HepG2 (cell line): ENCODE results near the gene LASP1. TPM values are rescaled to one million over a fixed set of nuclear protein-coding genes. Genes with fewer than 3 reads are reported as not detected.
A peak's percentile ranks its signal among the peaks of the same experiment; 100 is the strongest.

Source experiments
- ATAC-seq: fragments of 200-7000 bp; cut with Tn5 transposase; 3 replicates; pipeline ENCODE4 v1.9.1; 2020; ENCODE audit warnings: mild to moderate bottlenecking, moderate library complexity
- BruUV-seq: library from RNA; stranded (reverse); fragments of 400-500 nt; replicated peaks from 2 replicates; lab custom pipeline; 2021; lab: Mats Ljungman, UMichigan
- CTCF ChIA-PET: fragments of 300-600 bp; formaldehyde crosslinking; extraction: SDS; loops from one replicate; lab custom pipeline; 2021; ENCODE audit warnings: low total read pairs, inconsistent platforms, low intra/inter-chr PET ratio; lab: Yijun Ruan, JAX
- POLR2A ChIA-PET: fragments of 350-600 bp; sonication (Branson Sonifier 250); formaldehyde crosslinking; loops from one replicate; lab custom pipeline; 2020; ENCODE audit warnings: antibody characterized with exemption, inconsistent platforms; lab: Yijun Ruan, JAX
- DNase-seq: peaks from one replicate; pipeline ENCODE4 v3.0.0-alpha.2; 2015; ENCODE audit warnings: low spot score
- FAIRE-seq: peaks from 3 replicates; lab custom pipeline; 2011; peaks lifted over from hg19 to GRCh38; lab: Jason Lieb, UNC
- H2AFZ ChIP-seq: one replicate; pipeline ENCODE4 v1.6.1; 2011; ENCODE audit warnings: low read length, inconsistent platforms
- H3K27ac ChIP-seq: fragments of 300-600 bp; 3 replicates; pipeline ENCODE4 v1.8.0; 2011; ENCODE audit warnings: mixed run types, mild to moderate bottlenecking, mixed read lengths, low read length, inconsistent platforms; ENCODE audit not compliant: insufficient read depth; ENCODE audit errors: extremely low read length
- H3K27me3 ChIP-seq, 2 experiments: fragments of 200-600 bp in 1 of 2; 2 replicates in 1 of 2; 3 replicates in 1 of 2; pipeline versions ENCODE4 v1.6.0 to v1.8.0; 2011; ENCODE audit warnings: low read length in 2 of 2, mild to moderate bottlenecking in 2 of 2, moderate library complexity in 2 of 2, inconsistent platforms in 1 of 2; ENCODE audit not compliant: insufficient read depth in 2 of 2, control insufficient read depth in 1 of 2
- H3K36me3 ChIP-seq, 2 experiments: fragments of 200-600 bp in 1 of 2; replicated peaks in 1 of 2; 2 replicates in 1 of 2; 3 replicates in 1 of 2; pipeline versions ENCODE4 v1.5.1 to v1.8.0; 2011; ENCODE audit warnings: low read length in 2 of 2, inconsistent platforms in 1 of 2; ENCODE audit not compliant: insufficient read depth in 2 of 2, control insufficient read depth in 1 of 2
- H3K4me1 ChIP-seq: 2 replicates; pipeline ENCODE4 v1.5.1; 2012; ENCODE audit warnings: low read length, inconsistent platforms; ENCODE audit not compliant: insufficient read depth
- H3K4me2 ChIP-seq: 2 replicates; pipeline ENCODE4 v1.6.0; 2011; ENCODE audit warnings: low read depth, low read length, inconsistent platforms
- H3K4me3 ChIP-seq, 3 experiments: fragments of 200-600 bp in 1 of 3; sonication (generic), shearing (Covaris generic) in 1 of 3; replicated peaks in 1 of 3; 2 replicates each; pipeline ENCODE4 v1.5.1; 2011 to 2016; ENCODE audit warnings: low read length in 3 of 3, inconsistent platforms in 2 of 3, low read depth in 2 of 3, mild to moderate bottlenecking in 2 of 3, control low read depth in 1 of 3, mixed read lengths in 1 of 3; ENCODE audit not compliant: insufficient read depth in 1 of 3
- H3K79me2 ChIP-seq: one replicate; pipeline ENCODE4 v1.6.1; 2011; ENCODE audit warnings: low read length, inconsistent platforms; ENCODE audit not compliant: insufficient read depth
- H3K9ac ChIP-seq: 2 replicates; pipeline ENCODE4 v1.6.0; 2011; ENCODE audit warnings: mild to moderate bottlenecking, low read depth, low read length, inconsistent platforms; ENCODE audit not compliant: insufficient read depth
- H3K9me3 ChIP-seq: 2 replicates; pipeline ENCODE4 v1.5.1; 2012; ENCODE audit warnings: mild to moderate bottlenecking, low read length
- H4K20me1 ChIP-seq: 2 replicates; pipeline ENCODE4 v1.6.0; 2011; ENCODE audit warnings: inconsistent platforms, mild to moderate bottlenecking, low read length, moderate library complexity; ENCODE audit not compliant: insufficient read depth
- MBD4 ChIP-seq: IDR thresholded peaks from 2 replicates; pipeline ENCODE4 v1.6.1; 2012; ENCODE audit warnings: low read length, inconsistent platforms, borderline replicate concordance
- NFKB2 ChIP-seq: sonication (generic); formaldehyde crosslinking; IDR thresholded peaks from 2 replicates; pipeline ENCODE4 v1.4.0; 2020; ENCODE audit warnings: missing genetic modification reagents, borderline replicate concordance
- POLR2A ChIP-seq, 2 experiments: IDR thresholded peaks; 2 replicates each; pipeline ENCODE4 v1.6.1; 2011; ENCODE audit warnings: low read depth in 2 of 2, low read length in 2 of 2, mild to moderate bottlenecking in 1 of 2, moderate library complexity in 1 of 2; ENCODE audit not compliant: insufficient read depth in 1 of 2
- POLR2G ChIP-seq: fragments of 200-400 bp; formaldehyde crosslinking; IDR thresholded peaks from 2 replicates; pipeline ENCODE4 v1.6.1; 2018; ENCODE audit warnings: mild to moderate bottlenecking, low read depth, low read length, moderate library complexity
- SAFB2 ChIP-seq: sonication (generic); formaldehyde crosslinking; IDR thresholded peaks from 2 replicates; pipeline ENCODE4 v1.5.1; 2020; ENCODE audit warnings: missing genetic modification reagents, low read depth, mild to moderate bottlenecking, borderline replicate concordance
- SIN3A ChIP-seq: IDR thresholded peaks from 2 replicates; pipeline ENCODE4 v1.6.1; 2011; ENCODE audit warnings: low read depth, mild to moderate bottlenecking, control low read depth, low read length, borderline replicate concordance
- ZBTB7B ChIP-seq: sonication (generic); formaldehyde crosslinking; IDR thresholded peaks from 2 replicates; pipeline ENCODE4 v1.4.0; 2020; ENCODE audit warnings: missing genetic modification reagents
- ZNF138 ChIP-seq: sonication (generic); formaldehyde crosslinking; IDR thresholded peaks from 2 replicates; pipeline ENCODE4 v1.5.0; 2020; ENCODE audit warnings: mild to moderate bottlenecking, low read depth, missing genetic modification reagents
- ZNF484 ChIP-seq: sonication (generic); formaldehyde crosslinking; IDR thresholded peaks from 2 replicates; pipeline ENCODE4 v1.5.1; 2020; ENCODE audit warnings: mild to moderate bottlenecking, low read depth, missing genetic modification reagents, borderline replicate concordance
- ZNF510 ChIP-seq: sonication (generic); formaldehyde crosslinking; IDR thresholded peaks from 2 replicates; pipeline ENCODE4 v1.4.0; 2020; ENCODE audit warnings: low read depth, mild to moderate bottlenecking, missing genetic modification reagents
- ZSCAN9 ChIP-seq: IDR thresholded peaks from 2 replicates; pipeline ENCODE4 v1.6.1; 2016; ENCODE audit warnings: borderline replicate concordance
- WGBS: methylation state at CpG from one replicate; pipeline ENCODE4 v1.1.6; 2017; ENCODE audit warnings: low lambda C conversion rate; 5-methylcytosine and 5-hydroxymethylcytosine counted together
- in situ Hi-C: cut with HindIII; loops from 2 replicates; pipeline ENCODE4 v1.10.0; 2017; ENCODE audit warnings: low pct_unique_long_range_greater_than_20kb; ENCODE audit not compliant: extremely low pct_ligation_motif_present
- intact Hi-C: fragments of 100-400 bp; cut with micrococcal nuclease; formaldehyde crosslinking; loops from one replicate; pipeline ENCODE4 v1.10.0; 2022; ENCODE audit not compliant: unreplicated experiment
- polyA plus RNA-seq, 8 experiments: library from polyadenylated mRNA; depleted of rRNA in 3 of 8; stranded (reverse) in 7 of 8; unstranded in 1 of 8; fragments of >200 nt; fragmentation: Illumina TruSeq in 4 of 8; extraction: Trizol in 4 of 8; gene quantifications; 2 replicates each; pipeline versions ENCODE4 v1.2.1 to v1.2.3, GENCODE V29; 2011 to 2016; ENCODE audit warnings: low read depth in 4 of 8, missing spikeins in 1 of 8, mixed read lengths in 1 of 8; ENCODE audit not compliant: insufficient read depth in 1 of 8
- total RNA-seq, 5 experiments: library from RNA; depleted of rRNA; stranded (reverse); fragments of >200 nt; fragmentation: Illumina TruSeq; extraction: Trizol; gene quantifications; 2 replicates each; pipeline ENCODE4 v1.2.3, GENCODE V29; 2016; ENCODE audit warnings: low read depth in 1 of 5
- TF ChIP-seq, protein P1 (sequence below): sonication (generic); formaldehyde crosslinking; IDR thresholded peaks from 2 replicates; pipeline ENCODE4 v1.8.1; 2022; ENCODE audit warnings: mild to moderate bottlenecking, missing genetic modification reagents
- TF ChIP-seq, protein P2 (sequence below): fragments of 450-650 bp; IDR thresholded peaks from 2 replicates; pipeline ENCODE4 v1.6.1; 2017
- TF ChIP-seq, protein P3 (sequence below): sonication (generic); formaldehyde crosslinking; IDR thresholded peaks from 2 replicates; pipeline ENCODE4 v1.5.1; 2020; ENCODE audit warnings: mild to moderate bottlenecking, missing genetic modification reagents, moderate library complexity

Gene LASP1
- total and polyA plus RNA-seq, 2 of the 13 experiments (the other 11 are each of a cell fraction or from before 2014, with no cell fraction given): 70.1 to 97.0 TPM

DNA sequence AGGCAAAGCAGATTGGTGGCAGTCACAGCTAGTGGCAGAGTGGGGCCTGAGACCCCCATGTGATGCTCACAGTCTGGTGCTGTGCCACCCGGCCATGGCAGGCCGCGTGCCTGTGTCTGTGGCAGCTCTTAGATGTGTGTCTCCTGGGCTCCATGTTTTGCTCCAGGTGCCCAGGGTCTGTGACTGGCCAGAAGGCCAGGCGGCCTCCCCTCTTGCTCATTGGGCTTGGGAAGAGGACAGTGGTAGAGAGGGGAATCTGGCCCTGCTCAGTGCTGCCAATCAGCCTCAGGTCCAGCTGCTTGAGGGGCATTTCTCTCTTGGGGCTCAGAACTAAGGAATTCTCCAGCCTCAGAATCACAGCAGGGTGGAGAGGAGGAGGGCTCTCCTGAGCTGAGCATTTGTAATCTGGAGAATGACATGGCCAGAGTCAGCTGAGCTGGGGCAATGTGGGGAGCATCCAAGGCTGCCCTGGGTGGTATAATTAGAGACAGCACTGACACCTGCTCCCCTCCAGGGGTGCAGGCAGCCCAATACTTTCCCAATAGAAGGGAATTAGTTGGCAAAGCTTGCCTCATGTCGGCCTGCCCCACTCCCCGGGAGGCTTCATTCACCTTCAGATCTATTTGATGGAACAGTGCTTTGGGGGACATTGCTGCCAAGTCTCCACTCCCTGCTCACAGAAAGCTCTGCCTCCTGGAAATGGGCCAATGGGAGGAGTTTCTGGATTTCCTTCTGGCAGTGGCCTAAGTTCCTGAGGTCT is 52.9 kb downstream of the LASP1 start:
- Histone ChIP-seq H2AFZ (no peak overlapping the region), H3K4me2 (no peak overlapping the region), H3K27me3 (no peaks in the 10 kb centered on the region), H3K4me3 (no peak overlapping the region), H3K36me3 (peaks cover 12 to 25% of the 10 kb centered on the region in 2 experiments), H3K4me1 (peaks cover 18% of the 10 kb centered on the region), H4K20me1 (no peaks in the 10 kb centered on the region; the same call in 1 of the 2 replicates), H3K79me2 (no peaks in the 10 kb centered on the region), H3K9ac (no peak overlapping the region), H3K9me3 (no peaks in the 10 kb centered on the region), H3K27ac (no peak overlapping the region)
- no peak for FAIRE-seq
- WGBS: 49% methylated on average over 5 of the region's 6 CpGs
- ChIA-PET POLR2A (interaction anchor here (1.1 to 4.6 kb wide), 4 partner anchors 8 to 69 kb away, joined by 3 to 35 read pairs (median 4); partner anchors contain the start of genes LASP1 and RPL23), CTCF (no interaction called here)
- intact Hi-C loops (no loop called here), in situ Hi-C loops (no loop called here)
- no TSS peak for BruUV-seq
- peak; percentile 56 for ATAC-seq
- no peak for DNase-seq
- TF ChIP-seq, protein P1, sequence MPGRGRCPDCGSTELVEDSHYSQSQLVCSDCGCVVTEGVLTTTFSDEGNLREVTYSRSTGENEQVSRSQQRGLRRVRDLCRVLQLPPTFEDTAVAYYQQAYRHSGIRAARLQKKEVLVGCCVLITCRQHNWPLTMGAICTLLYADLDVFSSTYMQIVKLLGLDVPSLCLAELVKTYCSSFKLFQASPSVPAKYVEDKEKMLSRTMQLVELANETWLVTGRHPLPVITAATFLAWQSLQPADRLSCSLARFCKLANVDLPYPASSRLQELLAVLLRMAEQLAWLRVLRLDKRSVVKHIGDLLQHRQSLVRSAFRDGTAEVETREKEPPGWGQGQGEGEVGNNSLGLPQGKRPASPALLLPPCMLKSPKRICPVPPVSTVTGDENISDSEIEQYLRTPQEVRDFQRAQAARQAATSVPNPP (CRISPR knock-in tag): no peak
- TF ChIP-seq ZSCAN9 (CRISPR knock-in tag) (no peak), SIN3A (no peak), SAFB2 (CRISPR knock-in tag) (no peak), MBD4 (no peak), NFKB2 (no peak), ZBTB7B (CRISPR knock-in tag) (no peak), ZNF484 (CRISPR knock-in tag) (no peak), ZNF510 (CRISPR knock-in tag) (no peak), ZNF138 (CRISPR knock-in tag) (no peak), POLR2G (0 out of 2 replicates have a peak, but pooled peaks have one; percentile 15), POLR2A (IDR thresholded peaks at IDR 0.05; ENCODE audit: insufficient read depth in 1 of 2, low read depth in 2 of 2, low read length in 2 of 2) (0 out of 4 replicates have a peak, but pooled peaks of 1 of the 2 experiments have one; percentile 14)
- TF ChIP-seq, protein P2, sequence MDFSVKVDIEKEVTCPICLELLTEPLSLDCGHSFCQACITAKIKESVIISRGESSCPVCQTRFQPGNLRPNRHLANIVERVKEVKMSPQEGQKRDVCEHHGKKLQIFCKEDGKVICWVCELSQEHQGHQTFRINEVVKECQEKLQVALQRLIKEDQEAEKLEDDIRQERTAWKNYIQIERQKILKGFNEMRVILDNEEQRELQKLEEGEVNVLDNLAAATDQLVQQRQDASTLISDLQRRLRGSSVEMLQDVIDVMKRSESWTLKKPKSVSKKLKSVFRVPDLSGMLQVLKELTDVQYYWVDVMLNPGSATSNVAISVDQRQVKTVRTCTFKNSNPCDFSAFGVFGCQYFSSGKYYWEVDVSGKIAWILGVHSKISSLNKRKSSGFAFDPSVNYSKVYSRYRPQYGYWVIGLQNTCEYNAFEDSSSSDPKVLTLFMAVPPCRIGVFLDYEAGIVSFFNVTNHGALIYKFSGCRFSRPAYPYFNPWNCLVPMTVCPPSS: no peak
- TF ChIP-seq, protein P3, sequence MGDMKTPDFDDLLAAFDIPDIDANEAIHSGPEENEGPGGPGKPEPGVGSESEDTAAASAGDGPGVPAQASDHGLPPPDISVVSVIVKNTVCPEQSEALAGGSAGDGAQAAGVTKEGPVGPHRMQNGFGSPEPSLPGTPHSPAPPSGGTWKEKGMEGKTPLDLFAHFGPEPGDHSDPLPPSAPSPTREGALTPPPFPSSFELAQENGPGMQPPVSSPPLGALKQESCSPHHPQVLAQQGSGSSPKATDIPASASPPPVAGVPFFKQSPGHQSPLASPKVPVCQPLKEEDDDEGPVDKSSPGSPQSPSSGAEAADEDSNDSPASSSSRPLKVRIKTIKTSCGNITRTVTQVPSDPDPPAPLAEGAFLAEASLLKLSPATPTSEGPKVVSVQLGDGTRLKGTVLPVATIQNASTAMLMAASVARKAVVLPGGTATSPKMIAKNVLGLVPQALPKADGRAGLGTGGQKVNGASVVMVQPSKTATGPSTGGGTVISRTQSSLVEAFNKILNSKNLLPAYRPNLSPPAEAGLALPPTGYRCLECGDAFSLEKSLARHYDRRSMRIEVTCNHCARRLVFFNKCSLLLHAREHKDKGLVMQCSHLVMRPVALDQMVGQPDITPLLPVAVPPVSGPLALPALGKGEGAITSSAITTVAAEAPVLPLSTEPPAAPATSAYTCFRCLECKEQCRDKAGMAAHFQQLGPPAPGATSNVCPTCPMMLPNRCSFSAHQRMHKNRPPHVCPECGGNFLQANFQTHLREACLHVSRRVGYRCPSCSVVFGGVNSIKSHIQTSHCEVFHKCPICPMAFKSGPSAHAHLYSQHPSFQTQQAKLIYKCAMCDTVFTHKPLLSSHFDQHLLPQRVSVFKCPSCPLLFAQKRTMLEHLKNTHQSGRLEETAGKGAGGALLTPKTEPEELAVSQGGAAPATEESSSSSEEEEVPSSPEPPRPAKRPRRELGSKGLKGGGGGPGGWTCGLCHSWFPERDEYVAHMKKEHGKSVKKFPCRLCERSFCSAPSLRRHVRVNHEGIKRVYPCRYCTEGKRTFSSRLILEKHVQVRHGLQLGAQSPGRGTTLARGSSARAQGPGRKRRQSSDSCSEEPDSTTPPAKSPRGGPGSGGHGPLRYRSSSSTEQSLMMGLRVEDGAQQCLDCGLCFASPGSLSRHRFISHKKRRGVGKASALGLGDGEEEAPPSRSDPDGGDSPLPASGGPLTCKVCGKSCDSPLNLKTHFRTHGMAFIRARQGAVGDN (CRISPR knock-in tag): 0 out of 2 replicates have a peak, but pooled peaks have one; percentile 21
